ENCODE measurements around the gene DPH6.

DNA sequence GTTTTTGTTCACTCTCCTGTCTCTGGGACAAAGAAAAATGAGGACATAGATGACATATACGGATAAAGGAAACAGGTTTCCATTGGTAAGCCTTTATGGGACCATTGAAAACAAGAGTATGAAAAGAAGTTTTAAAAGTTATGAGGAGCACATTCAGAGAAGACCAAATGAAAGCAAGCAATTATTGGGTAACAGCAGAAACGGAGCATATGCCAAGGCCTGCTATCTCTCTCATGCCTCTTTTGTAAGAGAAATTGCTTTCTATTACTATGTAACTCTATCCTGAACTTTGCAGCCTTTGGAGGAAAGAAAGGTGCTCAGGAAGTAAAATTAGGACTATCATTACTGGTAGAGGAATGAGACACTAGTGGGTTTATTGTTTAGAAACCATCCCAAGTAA lies 14.9 kb upstream of the DPH6 start:
- TF ChIP-seq, protein P1, sequence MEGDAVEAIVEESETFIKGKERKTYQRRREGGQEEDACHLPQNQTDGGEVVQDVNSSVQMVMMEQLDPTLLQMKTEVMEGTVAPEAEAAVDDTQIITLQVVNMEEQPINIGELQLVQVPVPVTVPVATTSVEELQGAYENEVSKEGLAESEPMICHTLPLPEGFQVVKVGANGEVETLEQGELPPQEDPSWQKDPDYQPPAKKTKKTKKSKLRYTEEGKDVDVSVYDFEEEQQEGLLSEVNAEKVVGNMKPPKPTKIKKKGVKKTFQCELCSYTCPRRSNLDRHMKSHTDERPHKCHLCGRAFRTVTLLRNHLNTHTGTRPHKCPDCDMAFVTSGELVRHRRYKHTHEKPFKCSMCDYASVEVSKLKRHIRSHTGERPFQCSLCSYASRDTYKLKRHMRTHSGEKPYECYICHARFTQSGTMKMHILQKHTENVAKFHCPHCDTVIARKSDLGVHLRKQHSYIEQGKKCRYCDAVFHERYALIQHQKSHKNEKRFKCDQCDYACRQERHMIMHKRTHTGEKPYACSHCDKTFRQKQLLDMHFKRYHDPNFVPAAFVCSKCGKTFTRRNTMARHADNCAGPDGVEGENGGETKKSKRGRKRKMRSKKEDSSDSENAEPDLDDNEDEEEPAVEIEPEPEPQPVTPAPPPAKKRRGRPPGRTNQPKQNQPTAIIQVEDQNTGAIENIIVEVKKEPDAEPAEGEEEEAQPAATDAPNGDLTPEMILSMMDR (IDR thresholded peaks at IDR 0.05), result no peak
- no peak for TF ChIP-seq POLR2A (IDR thresholded peaks at IDR 0.05)
- no peak for TF ChIP-seq POLR2AphosphoS5 (IDR thresholded peaks at IDR 0.05; ENCODE audit: insufficient read depth in 1 of 2, low read depth in 1 of 2)

Measured in vagina (tissue), 2 donors.